ENCODE data around the gene CHST7. TPM values are rescaled to one million over a fixed set of nuclear protein-coding genes. Genes with fewer than 3 reads are reported as not detected.

Gene CHST7
- total and polyA plus RNA-seq, 2 donors (not counting 1 experiment from before 2014, with no cell fraction given), result 1.3 to 2.6 TPM

DNA sequence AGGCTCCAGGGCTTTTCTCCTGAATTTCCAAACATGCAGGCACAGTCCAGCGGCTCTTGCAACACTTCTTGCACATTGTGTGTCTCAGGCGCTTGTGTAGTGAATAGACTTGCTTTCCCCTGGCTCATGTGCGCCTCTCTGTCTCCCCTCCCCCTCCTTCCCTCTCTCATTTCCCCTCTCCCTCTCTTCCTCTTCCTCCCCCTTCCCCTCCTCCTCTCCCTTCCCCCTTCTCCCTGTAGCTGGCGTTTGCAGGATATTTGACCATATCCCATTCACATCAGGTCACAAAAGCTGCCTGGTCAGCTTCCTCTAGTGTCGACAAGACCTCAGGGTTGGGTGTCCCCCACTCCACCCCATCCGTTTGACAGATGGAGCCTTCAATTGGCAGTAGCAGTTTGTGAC, 2.4 kb downstream of the CHST7 start:
- Histone ChIP-seq H3K9ac (ENCODE audit: low read length) (no peak overlapping the region), H3K79me2 (ENCODE audit: control insufficient read depth, insufficient read depth, low read length) (no peaks in the 10 kb centered on the region), H4K20me1 (ENCODE audit: control insufficient read depth, insufficient read depth, low read length, poor library complexity, severe bottlenecking) (no peaks in the 10 kb centered on the region), H3K27me3 (replicated peaks in 1 of 4; ENCODE audit: control extremely low read depth in 1 of 4, control insufficient read depth in 3 of 4, insufficient read depth in 4 of 4, low read length in 3 of 4) (peaks cover 0 to 5% (median 0%) of the 10 kb centered on the region in 4 experiments), H3K4me2 (replicated peaks; ENCODE audit: low read depth, low read length, poor library complexity, severe bottlenecking) (peak overlapping the region; percentile 68), H3K4me3 (ENCODE audit: control extremely low read depth in 1 of 5, extremely low read depth in 1 of 5, insufficient read depth in 1 of 5, low read depth in 2 of 5, low read length in 4 of 5) (peak overlapping the region in 1 of 5 experiments; percentile 33), H3K36me3 (replicated peaks in 1 of 2; ENCODE audit: control extremely low read depth in 1 of 2, control insufficient read depth in 1 of 2, extremely low read depth in 1 of 2, insufficient read depth in 2 of 2, low read length in 1 of 2) (no peaks in the 10 kb centered on the region), H3K27ac (ENCODE audit: low read length in 2 of 2) (no peak overlapping the region), H2AFZ (ENCODE audit: insufficient read depth, low read depth, low read length, poor library complexity, severe bottlenecking) (no peak overlapping the region), H3K4me1 (ENCODE audit: control insufficient read depth in 2 of 2, insufficient read depth in 2 of 2, low read length in 2 of 2) (peaks cover 17 to 35% of the 10 kb centered on the region in 2 donors), H3K9me3 (ENCODE audit: control extremely low read depth in 1 of 3, control insufficient read depth in 2 of 3, insufficient read depth in 1 of 3, low read length in 2 of 3) (no peaks in the 10 kb centered on the region)
- no peak for TF ChIP-seq EZH2 (IDR thresholded peaks at IDR 0.05; ENCODE audit: borderline replicate concordance, insufficient read depth, low read depth, low read length, poor library complexity, severe bottlenecking)
- TF ChIP-seq, protein P1, sequence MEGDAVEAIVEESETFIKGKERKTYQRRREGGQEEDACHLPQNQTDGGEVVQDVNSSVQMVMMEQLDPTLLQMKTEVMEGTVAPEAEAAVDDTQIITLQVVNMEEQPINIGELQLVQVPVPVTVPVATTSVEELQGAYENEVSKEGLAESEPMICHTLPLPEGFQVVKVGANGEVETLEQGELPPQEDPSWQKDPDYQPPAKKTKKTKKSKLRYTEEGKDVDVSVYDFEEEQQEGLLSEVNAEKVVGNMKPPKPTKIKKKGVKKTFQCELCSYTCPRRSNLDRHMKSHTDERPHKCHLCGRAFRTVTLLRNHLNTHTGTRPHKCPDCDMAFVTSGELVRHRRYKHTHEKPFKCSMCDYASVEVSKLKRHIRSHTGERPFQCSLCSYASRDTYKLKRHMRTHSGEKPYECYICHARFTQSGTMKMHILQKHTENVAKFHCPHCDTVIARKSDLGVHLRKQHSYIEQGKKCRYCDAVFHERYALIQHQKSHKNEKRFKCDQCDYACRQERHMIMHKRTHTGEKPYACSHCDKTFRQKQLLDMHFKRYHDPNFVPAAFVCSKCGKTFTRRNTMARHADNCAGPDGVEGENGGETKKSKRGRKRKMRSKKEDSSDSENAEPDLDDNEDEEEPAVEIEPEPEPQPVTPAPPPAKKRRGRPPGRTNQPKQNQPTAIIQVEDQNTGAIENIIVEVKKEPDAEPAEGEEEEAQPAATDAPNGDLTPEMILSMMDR (IDR thresholded peaks at IDR 0.05), result no peak
- Mint-ChIP-seq H3K27me3 (no peaks in the 10 kb centered on the region), H3K9me3 (ENCODE audit: insufficient read depth) (no peaks in the 10 kb centered on the region), H3K4me1 (peaks cover 35% of the 10 kb centered on the region), H3K4me3 (peak overlapping the region; percentile 72), H3K27ac (no peak overlapping the region)
- no CpG with 5 or more reads among the region's 6 CpGs for WGBS (ENCODE audit: insufficient coverage)
- ChIA-PET CTCF (interaction anchor here (0.6 to 1.0 kb wide), 2 partner anchors 14 to 99 kb away, joined by 3 to 4 read pairs; no protein-coding TSS in a partner anchor), POLR2A (interaction anchor here (0.6 kb wide), 1 partner anchor 9 kb away, joined by 3 read pairs; no protein-coding TSS in a partner anchor)
- intact Hi-C loops (cut with micrococcal nuclease), result no loop called here
- DNase-seq (no peak), ATAC-seq (ENCODE audit: low read depth) (no peak)

DNA sequence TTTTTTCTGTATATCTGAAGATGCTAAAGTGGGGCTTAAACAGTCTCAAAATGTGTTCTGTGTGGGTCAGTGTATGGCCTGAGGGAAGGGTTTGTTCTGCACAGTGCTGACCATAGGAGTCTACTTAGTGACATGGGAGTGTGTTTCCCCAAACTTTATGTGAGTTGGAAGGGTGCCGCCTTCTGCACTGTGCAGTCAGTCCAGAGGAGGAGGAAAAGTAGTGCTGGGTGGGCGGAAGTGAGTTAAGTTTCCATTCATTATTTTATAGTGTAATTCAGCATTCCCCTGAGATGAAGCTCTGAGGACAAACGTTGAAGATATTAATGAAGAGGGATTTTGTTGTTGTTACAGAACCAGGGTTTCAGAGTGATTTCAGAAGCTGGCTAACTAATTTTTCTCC, 2.9 kb downstream of the CHST7 start:
- Mint-ChIP-seq H3K4me1 (peaks cover 30% of the 10 kb centered on the region), H3K4me3 (peak overlapping the region; percentile 72), H3K9me3 (ENCODE audit: insufficient read depth) (no peaks in the 10 kb centered on the region), H3K27me3 (no peaks in the 10 kb centered on the region), H3K27ac (no peak overlapping the region)
- no peak for TF ChIP-seq EZH2 (IDR thresholded peaks at IDR 0.05; ENCODE audit: borderline replicate concordance, insufficient read depth, low read depth, low read length, poor library complexity, severe bottlenecking)
- TF ChIP-seq, protein P1 (IDR thresholded peaks at IDR 0.05), result no peak
- H3K27me3 ChIP-seq (replicated peaks in 1 of 4; ENCODE audit: control extremely low read depth in 1 of 4, control insufficient read depth in 3 of 4, insufficient read depth in 4 of 4, low read length in 3 of 4), result peaks cover 0 to 5% (median 0%) of the 10 kb centered on the region in 4 experiments
- ChIA-PET POLR2A (no interaction called here), CTCF (interaction anchor here (1.0 kb wide), 1 partner anchor 14 kb away, joined by 4 read pairs; no protein-coding TSS in a partner anchor)
- H3K9ac ChIP-seq (ENCODE audit: low read length), result no peak overlapping the region
- DNase-seq (no peak), ATAC-seq (ENCODE audit: low read depth) (no peak)
- no peaks in the 10 kb centered on the region for H4K20me1 ChIP-seq (ENCODE audit: control insufficient read depth, insufficient read depth, low read length, poor library complexity, severe bottlenecking)
- H2AFZ ChIP-seq (ENCODE audit: insufficient read depth, low read depth, low read length, poor library complexity, severe bottlenecking), result no peak overlapping the region
- peak overlapping the region; percentile 68 for H3K4me2 ChIP-seq (replicated peaks; ENCODE audit: low read depth, low read length, poor library complexity, severe bottlenecking)
- no peak overlapping the region for H3K27ac ChIP-seq (ENCODE audit: low read length in 2 of 2)
- H3K36me3 ChIP-seq (replicated peaks in 1 of 2; ENCODE audit: control extremely low read depth in 1 of 2, control insufficient read depth in 1 of 2, extremely low read depth in 1 of 2, insufficient read depth in 2 of 2, low read length in 1 of 2), result no peaks in the 10 kb centered on the region
- H3K4me3 ChIP-seq (ENCODE audit: control extremely low read depth in 1 of 5, extremely low read depth in 1 of 5, insufficient read depth in 1 of 5, low read depth in 2 of 5, low read length in 4 of 5), result no peak overlapping the region
- no peaks in the 10 kb centered on the region for H3K79me2 ChIP-seq (ENCODE audit: control insufficient read depth, insufficient read depth, low read length)
- H3K4me1 ChIP-seq (ENCODE audit: control insufficient read depth in 2 of 2, insufficient read depth in 2 of 2, low read length in 2 of 2), result peaks cover 17 to 30% of the 10 kb centered on the region in 2 donors
- intact Hi-C loops (cut with micrococcal nuclease), result no loop called here
- H3K9me3 ChIP-seq (ENCODE audit: control extremely low read depth in 1 of 3, control insufficient read depth in 2 of 3, insufficient read depth in 1 of 3, low read length in 2 of 3), result no peaks in the 10 kb centered on the region
- WGBS (ENCODE audit: insufficient coverage), result no CpG with 5 or more reads among the region's 3 CpGs
